Effector CD4-positive, alpha-beta T cell (primary cell): ENCODE measurements around the gene HBQ1.
A peak's percentile ranks its signal among the peaks of the same experiment; 100 is the strongest.
"Not testable (repeated sequence)": the region's sequence is repeated elsewhere in the genome, so short reads cannot be mapped to it uniquely, and the experiment has no call there.

Experiments
- DNase-seq: peaks from one replicate; pipeline ENCODE4 v3.0.0-alpha.2; 2020

Gene HBQ1

DNA sequence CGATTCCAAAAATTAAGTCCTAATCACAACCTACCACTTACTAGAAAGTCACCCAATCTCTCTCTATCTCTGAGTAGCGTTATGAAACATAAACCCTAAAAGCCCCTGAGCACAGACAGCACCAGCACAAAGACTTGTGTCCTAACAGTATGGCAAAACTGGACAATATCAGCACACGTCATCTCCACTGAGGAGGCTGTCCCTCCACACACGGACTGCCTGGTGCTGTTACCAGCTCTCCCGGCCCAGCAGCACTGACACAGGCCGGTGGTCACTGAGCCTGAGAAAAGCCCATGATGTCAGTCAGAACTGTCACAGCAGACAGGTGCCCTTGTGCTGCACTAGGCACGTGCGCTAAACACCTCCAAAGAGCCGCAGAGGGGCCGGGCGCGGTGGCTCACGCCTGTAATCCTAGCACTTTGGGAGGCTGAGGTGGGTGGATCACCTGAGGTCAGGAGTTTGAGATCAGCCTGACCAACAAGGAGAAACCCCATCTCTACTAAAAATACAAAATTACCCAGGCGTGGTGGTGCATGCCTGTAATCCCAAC lies 31.4 kb downstream of the HBQ1 start:
- not testable (repeated sequence) for DNase-seq

GRCh38 chr16:212999-213398 lies 32.7 kb downstream of the HBQ1 start:
- no peak for DNase-seq

DNA sequence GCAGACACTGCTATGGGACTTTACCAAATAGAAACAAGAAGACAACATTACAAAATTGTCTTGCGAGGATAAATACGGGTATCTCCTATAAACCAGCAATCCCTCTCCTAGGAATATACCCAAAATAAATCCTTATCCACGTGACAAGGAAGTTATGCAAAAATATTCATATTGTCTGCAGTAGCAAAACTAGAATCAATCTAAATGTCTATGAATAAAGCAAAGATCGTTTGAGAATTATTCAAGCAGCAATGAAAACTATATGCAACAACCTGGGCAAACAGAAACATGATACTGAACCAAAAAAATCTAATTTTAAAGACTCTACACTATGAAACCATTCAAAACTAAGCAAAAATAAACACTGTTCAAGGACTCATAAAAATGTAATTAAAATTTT lies 39.8 kb downstream of the HBQ1 start:
- no peak for DNase-seq

- no peak for DNase-seq
These were observed 48.0 kb downstream of the HBQ1 start for GRCh38 chr16:228151-228851.

DNA sequence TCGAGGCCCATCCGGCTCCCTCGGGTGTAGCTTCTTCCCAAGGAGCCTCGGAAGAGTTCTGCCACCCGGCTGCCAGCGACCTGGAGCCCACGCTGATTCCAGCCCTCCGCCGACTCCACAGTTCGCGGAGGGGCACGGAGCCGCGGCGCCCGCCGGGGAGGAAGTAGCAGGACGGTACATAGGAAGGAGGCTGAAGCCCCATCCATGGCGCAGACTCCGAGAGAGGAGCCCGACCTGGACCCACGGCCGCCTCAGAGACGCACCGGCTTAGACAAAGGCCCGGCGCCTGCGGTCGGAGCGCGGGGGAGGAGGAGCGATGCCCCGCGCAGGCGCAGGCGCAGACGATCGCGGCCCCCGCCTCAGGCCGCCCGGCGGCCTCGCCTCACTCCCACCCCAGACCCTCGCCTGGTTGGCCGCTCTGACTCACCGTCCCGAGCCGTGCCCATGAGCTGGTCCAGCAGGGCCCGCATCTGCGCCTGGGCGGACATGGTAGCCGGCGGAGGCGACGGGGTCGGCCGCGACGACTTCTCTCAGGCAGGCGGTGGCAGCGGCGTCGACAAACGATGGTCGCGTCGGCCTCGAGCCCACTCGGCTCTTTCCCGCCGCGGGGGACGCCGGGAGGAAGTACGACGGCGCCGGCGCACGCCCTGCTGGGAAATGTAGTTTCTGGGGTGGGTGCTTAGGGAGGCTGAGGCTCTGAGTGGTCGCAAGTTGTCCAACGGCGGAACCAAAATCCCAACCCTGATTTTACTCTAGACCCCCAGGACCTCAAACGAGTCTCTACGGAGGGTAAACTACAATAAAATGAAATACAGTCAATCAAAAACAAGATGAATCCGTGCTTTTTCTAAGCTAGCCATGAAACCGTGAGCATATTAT lies 48.8 kb downstream of the HBQ1 start, which contains the start of gene LUC7L:
Gene LUC7L, minus strand, starts transcription at position 598 of the 879 bp plus-strand sequence. Its CDS starts 110 bp downstream, at position 488.
- DNase-seq = peak; percentile 83

- no peak for DNase-seq
These were observed 49.5 kb downstream of the HBQ1 start for GRCh38 chr16:229731-230281.

GRCh38 chr16:230351-230750 lies 50.1 kb downstream of the HBQ1 start:
- DNase-seq = not testable (repeated sequence)
